NCI-H146 (cell line): ENCODE results near the gene ERN1.
"Not testable (repeated sequence)": the region's sequence is repeated elsewhere in the genome, so short reads cannot be mapped to it uniquely, and the experiment has no call there.

ENCODE experiments used
- DNase-seq: peaks from one replicate; lab custom pipeline; 2025; lab: John Stamatoyannopoulos, UW

The ERN1 gene

GRCh38 chr17:64129765-64130558 lies at the start of gene ERN1:
TSS of gene ERN1 (minus strand) at chr17:64130144. CDS start at chr17:64130029, 115 bp downstream.
- DNase-seq: peak; percentile 94

DNA sequence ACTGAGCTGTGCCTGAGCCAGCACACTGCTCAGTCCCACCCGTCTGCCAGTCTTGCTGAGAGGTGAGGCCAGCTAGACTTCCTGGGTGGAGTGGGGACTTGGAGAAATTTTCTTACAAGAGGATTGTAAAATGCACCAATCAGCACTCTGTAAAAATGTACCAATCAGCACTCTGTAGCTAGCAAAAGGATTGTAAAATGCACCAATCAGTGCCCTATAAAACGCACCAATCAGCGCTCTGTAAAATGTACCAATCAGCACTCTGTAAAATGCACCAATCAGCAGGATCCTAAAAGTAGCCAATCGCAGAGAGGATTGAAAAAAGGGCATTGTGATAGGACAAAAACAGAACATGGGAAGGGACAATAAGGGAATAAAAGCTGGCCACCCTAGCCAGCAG lies 49.1 kb upstream of the ERN1 start:
- not testable (repeated sequence) for DNase-seq

- no peak for DNase-seq
These were observed 48.3 kb upstream of the ERN1 start for GRCh38 chr17:64178011-64178825.

GRCh38 chr17:64177311-64178010 lies 47.5 kb upstream of the ERN1 start:
- DNase-seq: no peak

- DNase-seq: no peak
These were observed 46.6 kb upstream of the ERN1 start for GRCh38 chr17:64176556-64176955.

GRCh38 chr17:64174686-64175456 lies 44.9 kb upstream of the ERN1 start:
- no peak for DNase-seq

GRCh38 chr17:64173646-64174045 lies 43.7 kb upstream of the ERN1 start:
- no peak for DNase-seq

DNA sequence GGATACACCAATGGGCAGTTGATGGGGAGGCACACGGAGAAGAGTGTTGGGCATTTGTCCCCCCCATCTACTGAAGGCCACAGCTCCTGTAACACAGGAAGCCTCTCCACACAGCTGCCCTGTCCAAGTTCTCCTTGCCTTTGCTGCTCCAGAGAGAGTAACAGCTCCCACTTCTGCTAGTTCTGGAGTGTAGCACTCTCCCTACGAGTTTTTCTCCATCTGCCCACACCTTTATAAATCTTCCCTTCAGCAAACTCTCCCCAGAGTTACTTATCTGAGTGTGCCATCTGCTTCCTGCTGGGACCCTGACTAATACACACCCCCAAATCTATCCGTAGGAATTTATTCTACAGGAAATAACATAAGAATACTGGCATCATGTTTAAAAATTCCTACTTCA lies 42.6 kb upstream of the ERN1 start:
- no peak for DNase-seq

- no peak for DNase-seq
These were observed 41.1 kb upstream of the ERN1 start for GRCh38 chr17:64171041-64171440.

DNA sequence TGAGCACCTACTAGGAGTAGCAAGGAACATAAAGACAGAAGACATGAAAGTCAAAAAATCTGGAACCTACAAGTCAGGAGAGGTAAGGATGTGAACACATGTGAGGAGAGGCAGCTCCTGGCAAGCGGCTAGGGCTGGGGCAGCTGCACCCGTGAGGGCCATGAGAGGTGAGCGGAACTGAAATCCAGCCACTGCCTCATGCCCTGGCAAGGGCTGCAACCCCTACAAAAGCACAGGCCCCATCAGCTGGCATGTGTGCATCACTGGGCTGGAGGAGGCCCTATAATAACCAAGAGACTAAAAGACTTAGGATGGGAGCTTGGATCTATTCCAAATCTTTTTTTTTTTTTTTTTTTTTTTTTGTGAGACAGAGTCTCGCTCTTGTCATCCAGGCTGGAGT lies 40.3 kb upstream of the ERN1 start:
- no peak for DNase-seq

GRCh38 chr17:64167666-64168065 lies 37.7 kb upstream of the ERN1 start:
- not testable (repeated sequence) for DNase-seq

DNA sequence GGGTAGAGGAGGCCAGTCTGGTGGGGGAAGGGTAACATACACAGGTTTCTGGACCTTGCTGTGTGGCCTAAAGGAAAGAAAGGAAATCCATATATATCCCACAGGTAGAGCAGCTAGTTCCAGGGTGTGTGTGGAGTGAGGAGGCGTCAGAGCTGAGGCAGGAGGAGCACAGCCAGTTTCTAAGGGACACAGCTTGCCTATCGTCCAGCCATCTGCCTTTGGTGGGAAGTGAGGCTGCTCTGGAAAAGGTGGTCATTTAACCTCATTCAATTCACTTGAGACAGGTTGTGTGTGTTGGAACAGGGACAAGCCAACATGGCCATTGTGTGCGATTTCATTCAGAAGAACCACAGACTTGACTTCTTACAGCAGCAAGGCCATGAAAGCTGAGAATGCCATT lies 36.9 kb upstream of the ERN1 start:
- no peak for DNase-seq

GRCh38 chr17:64165347-64165746 lies 35.4 kb upstream of the ERN1 start:
- DNase-seq: no peak

DNA sequence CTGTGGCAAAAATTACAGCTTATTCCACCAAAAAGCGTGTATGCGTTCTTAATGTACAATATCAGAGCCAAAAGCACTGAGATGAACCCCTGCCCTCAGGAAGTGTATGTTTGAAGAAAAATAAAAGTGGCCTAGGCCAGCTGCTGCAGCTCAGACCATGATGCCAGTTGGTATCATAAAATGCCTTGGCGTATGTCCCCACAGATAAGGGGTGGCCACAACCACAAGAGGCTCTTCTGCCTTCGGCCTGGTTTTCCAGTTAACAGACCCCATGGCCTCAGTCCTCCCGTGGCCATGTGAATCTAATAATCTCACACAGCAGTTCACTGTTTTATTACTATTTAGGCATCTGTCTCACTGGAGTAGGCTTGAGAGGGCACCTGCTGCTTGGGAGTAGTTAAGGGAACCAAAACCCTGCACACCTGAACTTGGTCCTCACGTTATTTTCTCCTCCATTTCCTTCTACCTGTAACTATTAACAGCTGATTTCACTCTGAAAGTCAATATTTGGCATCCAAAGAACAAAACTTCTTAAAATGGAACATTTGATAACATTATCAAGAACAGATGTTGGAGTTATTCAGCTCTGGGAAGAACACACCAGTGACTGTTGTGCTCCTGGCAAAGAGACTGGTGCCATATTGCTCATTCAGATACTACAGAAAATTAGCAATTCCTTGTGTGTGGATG lies 34.8 kb upstream of the ERN1 start:
- DNase-seq: no peak

GRCh38 chr17:64163468-64163867 lies 33.5 kb upstream of the ERN1 start:
- no peak for DNase-seq

GRCh38 chr17:64162554-64162953 lies 32.6 kb upstream of the ERN1 start:
- DNase-seq: no peak

DNA sequence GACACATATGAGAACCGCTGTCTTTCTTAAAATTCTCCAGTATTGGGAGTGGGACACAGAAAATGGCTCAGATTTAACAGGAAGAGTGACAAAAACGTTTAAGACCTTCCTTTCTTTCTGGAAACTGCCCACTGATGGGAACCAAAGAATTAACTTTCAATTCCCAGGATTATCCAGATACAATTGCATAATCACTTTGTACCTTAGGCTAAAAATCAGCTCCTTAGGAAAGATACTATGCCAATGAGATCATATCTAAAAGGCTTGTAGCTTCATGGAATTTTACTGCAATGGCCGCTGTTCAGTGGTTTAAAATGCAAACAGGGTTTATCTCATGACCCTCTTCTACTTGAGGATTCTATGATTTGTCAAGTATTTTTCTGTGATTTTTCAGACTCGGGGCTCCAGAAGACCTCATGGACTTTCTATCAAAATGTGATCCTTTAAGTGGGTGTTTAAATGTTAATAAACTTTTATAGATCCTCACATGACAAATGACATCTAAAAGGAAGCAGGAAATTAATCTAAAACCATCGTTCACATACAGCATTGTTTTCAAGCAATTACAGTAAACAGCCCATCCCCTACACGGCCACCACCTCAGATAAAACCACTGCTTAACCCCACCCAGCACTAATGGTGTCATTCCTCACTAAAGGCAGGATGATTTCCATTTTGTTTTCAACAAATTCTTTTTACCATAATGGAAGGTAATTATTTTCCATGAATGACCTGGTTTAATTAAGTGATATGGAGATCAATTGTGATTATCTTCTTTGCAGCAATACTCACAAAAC lies 31.6 kb upstream of the ERN1 start:
- DNase-seq: peak; percentile 29

DNA sequence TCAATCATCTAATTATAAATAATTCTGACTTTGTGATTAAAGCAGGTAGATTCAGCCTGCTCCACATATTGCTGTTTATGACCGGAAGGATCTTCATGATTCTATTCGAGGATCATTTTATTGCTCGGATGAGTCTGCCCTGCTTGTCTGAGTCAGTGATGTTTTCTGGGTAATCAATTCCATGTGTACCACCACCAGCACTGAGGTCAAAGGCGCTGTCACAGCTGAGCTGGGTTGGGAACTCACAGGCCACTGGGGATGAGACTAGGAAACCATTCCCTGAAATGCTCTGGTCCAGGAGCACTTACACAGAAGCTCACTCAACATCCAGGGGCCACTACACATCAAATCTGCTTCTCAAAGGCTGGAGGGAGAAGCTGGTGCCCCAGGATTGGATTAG lies 30.4 kb upstream of the ERN1 start:
- DNase-seq: no peak

DNA sequence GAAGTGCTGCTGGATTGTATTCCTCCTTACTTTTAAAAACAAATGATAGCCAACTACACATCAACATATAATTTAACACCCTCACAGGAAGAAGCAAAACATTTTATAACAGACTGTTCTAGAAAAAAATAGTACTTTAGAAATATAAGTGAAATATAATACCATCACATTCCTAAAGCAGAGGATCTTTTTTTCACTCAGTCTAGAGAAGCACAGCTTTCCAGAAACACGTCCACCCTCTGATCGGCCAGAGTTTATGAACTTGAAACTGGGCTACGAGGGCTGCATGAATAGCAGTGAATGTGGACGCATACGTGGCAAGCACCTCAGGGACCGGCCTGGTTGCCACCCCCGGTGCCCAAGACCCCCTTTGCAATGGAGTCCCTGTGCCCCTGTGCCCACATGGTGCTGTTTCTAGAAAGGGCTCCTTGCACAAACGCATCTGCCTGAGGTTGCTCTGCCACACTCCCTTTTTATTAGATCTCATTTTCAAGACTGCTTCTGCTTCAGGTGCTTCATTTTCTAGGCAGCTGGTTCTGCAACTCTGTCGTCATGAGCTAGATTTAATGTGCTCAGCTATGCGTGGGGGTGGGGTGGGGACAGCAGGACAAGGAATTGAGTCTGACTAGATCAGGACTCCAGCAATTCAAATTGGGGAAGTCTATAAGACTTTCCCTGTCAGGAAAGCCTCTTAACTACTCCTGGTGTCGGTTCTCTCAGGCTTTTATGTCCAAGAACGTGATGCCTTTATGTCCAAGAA lies 29.1 kb upstream of the ERN1 start:
- no peak for DNase-seq

GRCh38 chr17:64158406-64158805 lies 28.5 kb upstream of the ERN1 start:
- DNase-seq: no peak
